K562 (cell line): ENCODE results near the gene NUMB. TPM values are rescaled to one million over a fixed set of nuclear protein-coding genes. Genes with fewer than 3 reads are reported as not detected.

ENCODE experiments used
- ATAC-seq: fragments of 200-7000 bp; cut with Tn5 transposase; 3 replicates; pipeline ENCODE4 v1.9.1; 2020; ENCODE audit warnings: moderate library complexity
- BruUV-seq: library from RNA; stranded (reverse); fragments of 400-500 nt; replicated peaks from 2 replicates; lab custom pipeline; 2021; lab: Mats Ljungman, UMichigan
- CTCF ChIA-PET: fragments of 300-600 bp; formaldehyde crosslinking; extraction: SDS; loops from one replicate; lab custom pipeline; 2021; ENCODE audit warnings: low intra/inter-chr PET ratio; lab: Yijun Ruan, JAX
- POLR2A ChIA-PET: fragments of 300-600, 350-650 bp; sonication (Branson Sonifier 250); formaldehyde crosslinking; extraction: SDS; loops from one replicate; lab custom pipeline; 2021; ENCODE audit warnings: antibody characterized with exemption, inconsistent platforms; lab: Yijun Ruan, JAX
- DNase-seq, 4 experiments: peaks; one replicate each; pipeline versions ENCODE4 v3.0.0 to v3.0.0-alpha.2; 2011 to 2018; ENCODE audit warnings: low spot score in 3 of 4, mixed read lengths in 3 of 4; ENCODE audit errors: extremely low read depth in 1 of 4
- FAIRE-seq: peaks from 2 replicates; lab custom pipeline; 2011; peaks lifted over from hg19 to GRCh38; lab: Jason Lieb, UNC
- H2AFZ ChIP-seq: 2 replicates; pipeline ENCODE4 v1.6.0; 2011; ENCODE audit warnings: low read depth, low read length, control low read depth, inconsistent platforms
- H3K27ac ChIP-seq: fragments of 200-600 bp; 3 replicates; pipeline ENCODE4 v1.8.0; 2011; ENCODE audit warnings: low read depth, mild to moderate bottlenecking, control low read depth, inconsistent platforms, low read length, moderate library complexity, mixed read lengths; ENCODE audit errors: extremely low read depth
- H3K27me3 ChIP-seq, 2 experiments: fragments of 300-600 bp in 1 of 2; 2 replicates in 1 of 2; 3 replicates in 1 of 2; pipeline versions ENCODE4 v1.6.0 to v1.8.0; 2011; ENCODE audit warnings: inconsistent platforms in 2 of 2, low read length in 2 of 2, mild to moderate bottlenecking in 1 of 2, mixed read lengths in 1 of 2, moderate library complexity in 1 of 2; ENCODE audit not compliant: control insufficient read depth in 2 of 2, insufficient read depth in 2 of 2
- H3K36me3 ChIP-seq: fragments of 300-600 bp; 3 replicates; pipeline ENCODE4 v1.8.0; 2011; ENCODE audit warnings: mild to moderate bottlenecking, low read length, inconsistent platforms; ENCODE audit not compliant: control insufficient read depth, insufficient read depth
- H3K4me1 ChIP-seq, 2 experiments: fragments of 200-600 bp in 1 of 2; replicated peaks in 1 of 2; 2 replicates in 1 of 2; 3 replicates in 1 of 2; pipeline versions ENCODE4 v1.5.1 to v1.8.0; 2011; ENCODE audit warnings: inconsistent platforms in 2 of 2, low read length in 2 of 2, mild to moderate bottlenecking in 1 of 2, mixed read lengths in 1 of 2, moderate library complexity in 1 of 2; ENCODE audit not compliant: control insufficient read depth in 2 of 2, insufficient read depth in 2 of 2
- H3K4me2 ChIP-seq: 2 replicates; pipeline ENCODE4 v1.6.1; 2011; ENCODE audit warnings: low read length, control low read depth, inconsistent platforms, mixed read lengths; ENCODE audit not compliant: insufficient read depth
- H3K4me3 ChIP-seq: fragments of 200-600 bp; sonication (generic), shearing (Covaris generic); 2 replicates; pipeline ENCODE4 v1.5.1; 2016; ENCODE audit warnings: control low read depth, inconsistent platforms
- H3K79me2 ChIP-seq: fragments of 200-600 bp; 3 replicates; pipeline ENCODE4 v1.8.0; 2011; ENCODE audit warnings: low read length, inconsistent platforms; ENCODE audit not compliant: control insufficient read depth, insufficient read depth
- H3K9ac ChIP-seq, 2 experiments: 2 replicates each; pipeline versions ENCODE4 v1.6.0 to v1.6.1; 2011; ENCODE audit warnings: low read depth in 2 of 2, low read length in 2 of 2, control low read depth in 1 of 2, inconsistent platforms in 1 of 2, mild to moderate bottlenecking in 1 of 2, mixed read lengths in 1 of 2; ENCODE audit not compliant: insufficient read depth in 1 of 2
- H3K9me1 ChIP-seq: one replicate; pipeline ENCODE4 v1.6.0; 2011; ENCODE audit warnings: inconsistent platforms, mild to moderate bottlenecking, low read length, moderate library complexity; ENCODE audit not compliant: control insufficient read depth, insufficient read depth
- H3K9me3 ChIP-seq: replicated peaks from 2 replicates; pipeline ENCODE4 v1.5.1; 2011; ENCODE audit warnings: low read depth, low read length, inconsistent platforms; ENCODE audit not compliant: control insufficient read depth, insufficient read depth
- H4K20me1 ChIP-seq: replicated peaks from 2 replicates; pipeline ENCODE4 v1.6.1; 2011; ENCODE audit warnings: low read length, inconsistent platforms, mixed read lengths; ENCODE audit not compliant: control insufficient read depth, insufficient read depth
- DNMT1 ChIP-seq: fragments of 450-650 bp; IDR thresholded peaks from 2 replicates; pipeline ENCODE4 v1.6.1; 2016; ENCODE audit warnings: antibody characterized with exemption, mild to moderate bottlenecking
- HES1 ChIP-seq: fragments of 450-650 bp; IDR thresholded peaks from 2 replicates; pipeline ENCODE4 v1.6.1; 2016; ENCODE audit warnings: low read depth, mild to moderate bottlenecking, moderate library complexity
- HOXB6 ChIP-seq: fragments of 250-450 bp; sonication (Bioruptor Pico); IDR thresholded peaks from 2 replicates; pipeline ENCODE4 v1.5.1; 2022; ENCODE audit warnings: mild to moderate bottlenecking, borderline replicate concordance
- L3MBTL2 ChIP-seq: fragments of 450-650 bp; IDR thresholded peaks from 2 replicates; pipeline ENCODE4 v1.6.1; 2016; ENCODE audit warnings: mild to moderate bottlenecking, moderate library complexity
- MYNN ChIP-seq, 2 experiments: sonication (generic); formaldehyde crosslinking in 1 of 2; IDR thresholded peaks; 2 replicates each; pipeline versions ENCODE4 v1.5.0 to v1.6.1; 2016 to 2020; ENCODE audit warnings: antibody characterized with exemption in 1 of 2, missing genetic modification reagents in 1 of 2
- NCOA1 ChIP-seq: fragments of 450-650 bp; IDR thresholded peaks from 2 replicates; pipeline ENCODE4 v1.6.1; 2016; ENCODE audit warnings: low read depth
- NR0B1 ChIP-seq: fragments of 450-650 bp; IDR thresholded peaks from one replicate; pipeline ENCODE4 v1.6.1; 2018; ENCODE audit warnings: mild to moderate bottlenecking, moderate library complexity; ENCODE audit not compliant: partially characterized antibody
- PHF21A ChIP-seq: fragments of 450-650 bp; IDR thresholded peaks from 2 replicates; pipeline ENCODE4 v1.6.1; 2017; ENCODE audit warnings: low read depth, borderline replicate concordance
- PPARD ChIP-seq: fragments of 250-450 bp; sonication (Bioruptor Pico); IDR thresholded peaks from 2 replicates; pipeline ENCODE4 v1.8.0; 2022; ENCODE audit warnings: inconsistent platforms, mild to moderate bottlenecking, moderate library complexity
- PTBP1 ChIP-seq: fragments of 200-400 bp; formaldehyde crosslinking; IDR thresholded peaks from 2 replicates; pipeline ENCODE4 v1.6.1; 2017; ENCODE audit warnings: low read depth, low read length
- RAD51 ChIP-seq: fragments of 450-650 bp; IDR thresholded peaks from 2 replicates; pipeline ENCODE4 v1.7.1; 2016; ENCODE audit warnings: low read depth, mild to moderate bottlenecking, borderline replicate concordance
- RFX7 ChIP-seq: fragments of 250-450 bp; sonication (Bioruptor Pico); IDR thresholded peaks from 2 replicates; pipeline ENCODE4 v1.5.1; 2021; ENCODE audit warnings: mild to moderate bottlenecking
- TRIM24 ChIP-seq, 2 experiments: fragments of 450-650 bp; IDR thresholded peaks; 2 replicates each; pipeline ENCODE4 v1.6.1; 2016
- ZBTB33 ChIP-seq: sonication (generic); formaldehyde crosslinking; IDR thresholded peaks from 2 replicates; pipeline ENCODE4 v1.8.1; 2023; ENCODE audit warnings: mild to moderate bottlenecking, missing genetic modification reagents
- ZMIZ1 ChIP-seq, 2 experiments: fragments of 150-350 bp in 1 of 2; IDR thresholded peaks; 2 replicates each; pipeline ENCODE4 v1.6.1; 2012 to 2016; ENCODE audit warnings: low read depth in 2 of 2, low read length in 2 of 2, mild to moderate bottlenecking in 1 of 2, moderate library complexity in 1 of 2
- ZNF316 ChIP-seq: fragments of 450-650 bp; IDR thresholded peaks from 2 replicates; pipeline ENCODE4 v1.6.1; 2016
- ZSCAN29 ChIP-seq: fragments of 450-650 bp; IDR thresholded peaks from 2 replicates; pipeline ENCODE4 v1.6.1; 2017
- WGBS: fragments of 100-300 bp; shearing (Covaris generic); methylation state at CpG from one replicate; pipeline ENCODE4 v1.1.6; 2016; ENCODE audit warnings: low coverage, mixed read lengths; ENCODE audit not compliant: insufficient coverage; ENCODE audit errors: missing lambda C conversion rate; 5-methylcytosine and 5-hydroxymethylcytosine counted together
- in situ Hi-C: fragments of 300-500 bp; cut with MboI; formaldehyde crosslinking; loops from 4 replicates; pipeline ENCODE4 v1.15.0; 2018; ENCODE audit warnings: inconsistent platforms, mixed read lengths
- intact Hi-C: fragments of 100-400 bp; cut with micrococcal nuclease; formaldehyde crosslinking; loops from 2 replicates; pipeline ENCODE4 v1.14.2; 2022
- polyA plus RNA-seq, 8 experiments: library from polyadenylated mRNA; depleted of rRNA in 4 of 8; stranded (reverse) in 5 of 8; unstranded in 3 of 8; fragments of >200 nt; fragmentation: Nextera tagmentation in 2 of 8; fragmentation: Illumina TruSeq in 1 of 8; extraction: Ambion mirVana in 2 of 8; extraction: Trizol in 1 of 8; gene quantifications; 2 replicates each; pipeline versions ENCODE4 v1.2.1 to v1.2.3, GENCODE V29; 2011 to 2014; ENCODE audit warnings: inconsistent platforms in 1 of 8, missing spikeins in 1 of 8
- total RNA-seq, 7 experiments: library from RNA; depleted of rRNA in 6 of 7; stranded (reverse); fragments of >200 nt in 6 of 7; fragmentation: Illumina TruSeq in 2 of 7; extraction: Trizol in 2 of 7; gene quantifications; 2 replicates each; pipeline versions ENCODE4 v1.2.1 to v1.2.3, GENCODE V29; 2011 to 2021; ENCODE audit warnings: low replicate concordance in 1 of 7

NUMB gene
- total and polyA plus RNA-seq, 9 of the 15 experiments (the other 6 are each of a cell fraction or from before 2014, with no cell fraction given), result 13.5 to 54.0 (median 32.3) TPM

GRCh38 chr14:73422515-73422914 lies 35.8 kb downstream of the NUMB start:
- TSS peak; percentile 24 for BruUV-seq
- ATAC-seq, result peak; percentile 76
- peak in 1 of 4 experiments; percentile 25 for DNase-seq
- in situ Hi-C loops (no loop called here), intact Hi-C loops (no loop called here)
- no peak for FAIRE-seq
- H3K9me1 ChIP-seq, result no peaks in the 10 kb centered on the region
- peaks cover 59% of the 10 kb centered on the region for H3K79me2 ChIP-seq
- no peak overlapping the region for H3K9ac ChIP-seq
- 13% methylated on average over 3 of the region's 4 CpGs for WGBS
- H3K27ac ChIP-seq, result peak overlapping the region; percentile 30; the same call in 1 of the 3 replicates
- POLR2A ChIA-PET, result no interaction called here
- H2AFZ ChIP-seq, result no peak overlapping the region
- H3K9me3 ChIP-seq, result no peaks in the 10 kb centered on the region
- peaks cover 0 to 4% of the 10 kb centered on the region in 2 experiments; a peak in 1 of 5 replicates for H3K4me1 ChIP-seq
- peaks cover 15% of the 10 kb centered on the region; the same call in 2 of the 3 replicates for H3K36me3 ChIP-seq
- H3K27me3 ChIP-seq, result no peaks in the 10 kb centered on the region
- H4K20me1 ChIP-seq, result no peaks in the 10 kb centered on the region; the same call in 1 of the 2 replicates
- no peak overlapping the region for H3K4me3 ChIP-seq
- CTCF ChIA-PET, result no interaction called here
- H3K4me2 ChIP-seq, result no peak overlapping the region
- TF ChIP-seq PPARD (CRISPR knock-in tag) (no peak), PTBP1 (no peak), L3MBTL2 (0 out of 2 replicates have a peak, but pooled peaks have one; percentile 21), ZNF316 (peak; percentile 8; the same call in 1 of the 2 replicates), RAD51 (0 out of 2 replicates have a peak, but pooled peaks have one; percentile 10), PHF21A (no peak), HOXB6 (no peak), ZMIZ1 (IDR thresholded peaks at IDR 0.05; ENCODE audit: low read depth in 2 of 2, low read length in 2 of 2) (no peak), ZBTB33 (no peak), DNMT1 (no peak), ZSCAN29 (no peak), MYNN (IDR thresholded peaks at IDR 0.05) (no peak), MYNN (CRISPR knock-in tag; IDR thresholded peaks at IDR 0.05) (no peak), RFX7 (CRISPR knock-in tag) (no peak), NCOA1 (no peak), TRIM24 (IDR thresholded peaks at IDR 0.05) (peak in 1 of 2 experiments; percentile 32; a peak in 1 of 4 replicates), HES1 (no peak), NR0B1 (no peak)
